ENCODE measurements around the gene RANGRF. TPM values are rescaled to one million over a fixed set of nuclear protein-coding genes. Genes with fewer than 3 reads are reported as not detected.

The RANGRF gene
- total RNA-seq, 1 donor from 2014 or later, result 22.0 TPM

DNA sequence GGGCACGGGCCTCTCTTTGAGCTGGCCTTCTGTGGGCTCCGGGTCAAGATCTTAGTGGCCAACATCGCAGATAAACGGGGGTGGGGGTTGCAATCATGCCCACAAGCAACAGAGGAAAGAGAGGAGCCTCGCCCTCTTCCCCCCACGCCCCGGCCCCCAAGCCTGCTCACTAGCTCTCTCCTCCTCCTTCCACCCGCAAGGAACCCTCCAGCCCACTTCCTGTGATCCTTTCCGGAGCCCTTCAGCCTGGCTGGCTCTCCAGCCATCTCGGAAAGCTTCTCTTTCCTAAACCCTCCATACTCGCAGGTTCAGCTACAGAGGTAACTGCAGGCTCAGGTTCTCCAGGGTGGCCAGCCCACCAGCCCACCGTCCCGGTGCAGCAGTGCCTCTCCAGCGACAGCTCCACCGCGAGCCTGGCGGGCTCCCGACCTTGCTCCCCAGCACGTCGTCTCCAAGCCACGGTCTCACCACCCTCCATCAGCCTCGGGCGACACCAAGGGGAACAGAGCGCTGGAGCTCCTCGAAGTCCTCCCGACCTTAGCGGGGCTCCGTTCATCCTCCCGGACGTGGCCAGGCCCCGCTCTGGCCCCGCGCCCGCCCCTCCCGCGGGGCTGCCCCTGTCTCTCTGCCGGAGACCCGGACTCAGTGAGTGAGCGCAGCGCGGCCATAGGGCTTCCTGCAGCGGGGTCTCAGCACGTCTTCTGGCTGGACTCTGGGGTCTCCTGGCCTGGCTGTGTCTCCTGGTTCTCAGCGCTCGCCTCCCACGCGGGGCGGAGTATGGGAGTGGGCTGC is 38.2 kb downstream of the RANGRF start:
- peak overlapping the region; percentile 88 for H3K4me3 Mint-ChIP-seq (ENCODE audit: unreplicated experiment)
- no peaks in the 10 kb centered on the region for H3K9me3 Mint-ChIP-seq (ENCODE audit: unreplicated experiment)
- DNase-seq (ENCODE audit: low spot score), result peak; percentile 50
- peaks cover 17% of the 10 kb centered on the region for H3K36me3 Mint-ChIP-seq (ENCODE audit: low read depth, unreplicated experiment)
- H3K27ac Mint-ChIP-seq (ENCODE audit: unreplicated experiment), result peak overlapping the region; percentile 86
- peaks cover 44% of the 10 kb centered on the region for H3K4me1 Mint-ChIP-seq (ENCODE audit: unreplicated experiment)
- TF ChIP-seq, protein P1, sequence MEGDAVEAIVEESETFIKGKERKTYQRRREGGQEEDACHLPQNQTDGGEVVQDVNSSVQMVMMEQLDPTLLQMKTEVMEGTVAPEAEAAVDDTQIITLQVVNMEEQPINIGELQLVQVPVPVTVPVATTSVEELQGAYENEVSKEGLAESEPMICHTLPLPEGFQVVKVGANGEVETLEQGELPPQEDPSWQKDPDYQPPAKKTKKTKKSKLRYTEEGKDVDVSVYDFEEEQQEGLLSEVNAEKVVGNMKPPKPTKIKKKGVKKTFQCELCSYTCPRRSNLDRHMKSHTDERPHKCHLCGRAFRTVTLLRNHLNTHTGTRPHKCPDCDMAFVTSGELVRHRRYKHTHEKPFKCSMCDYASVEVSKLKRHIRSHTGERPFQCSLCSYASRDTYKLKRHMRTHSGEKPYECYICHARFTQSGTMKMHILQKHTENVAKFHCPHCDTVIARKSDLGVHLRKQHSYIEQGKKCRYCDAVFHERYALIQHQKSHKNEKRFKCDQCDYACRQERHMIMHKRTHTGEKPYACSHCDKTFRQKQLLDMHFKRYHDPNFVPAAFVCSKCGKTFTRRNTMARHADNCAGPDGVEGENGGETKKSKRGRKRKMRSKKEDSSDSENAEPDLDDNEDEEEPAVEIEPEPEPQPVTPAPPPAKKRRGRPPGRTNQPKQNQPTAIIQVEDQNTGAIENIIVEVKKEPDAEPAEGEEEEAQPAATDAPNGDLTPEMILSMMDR (IDR thresholded peaks at IDR 0.05; ENCODE audit: unreplicated experiment), result no peak
- H3K27me3 Mint-ChIP-seq (ENCODE audit: unreplicated experiment), result peaks cover 14% of the 10 kb centered on the region

DNA sequence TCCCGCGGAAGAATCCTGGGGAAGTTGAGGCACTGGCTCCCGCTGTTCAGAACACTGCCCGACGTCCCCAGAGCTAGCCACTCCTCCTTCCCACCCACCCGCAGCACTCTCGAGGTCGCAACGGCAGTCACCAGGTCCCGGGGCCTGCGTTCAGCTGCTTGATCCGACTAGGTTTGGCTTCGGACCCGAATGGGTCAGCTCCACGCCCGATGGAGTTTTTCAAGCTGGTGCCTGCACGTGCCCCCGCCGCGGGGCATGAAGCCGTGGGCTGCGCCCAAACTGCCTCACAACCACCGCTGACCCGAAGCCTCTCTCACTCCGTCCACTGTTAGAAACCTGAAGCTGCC is 38.8 kb downstream of the RANGRF start:
- H3K4me3 Mint-ChIP-seq (ENCODE audit: unreplicated experiment), result peak overlapping the region; percentile 88

DNA sequence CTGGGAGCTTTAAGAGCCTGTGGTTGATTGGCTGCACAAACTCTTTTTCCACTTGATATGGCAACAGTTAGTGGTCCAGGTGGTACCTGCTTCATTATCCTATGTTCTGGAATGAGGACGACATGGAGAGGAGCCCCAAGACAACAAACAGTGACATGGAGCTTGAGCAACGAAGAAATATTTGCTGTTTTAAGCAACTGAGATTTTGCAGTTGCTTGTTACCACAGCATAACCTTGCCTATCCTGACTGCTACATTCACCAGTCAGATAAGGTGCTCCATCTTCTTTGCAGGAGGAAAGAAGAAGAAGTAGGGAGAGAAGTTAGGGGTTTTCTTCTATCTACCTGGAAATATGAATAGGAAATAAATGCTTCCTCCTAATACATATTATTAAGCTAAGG is 43.7 kb downstream of the RANGRF start:
- H3K27me3 Mint-ChIP-seq (ENCODE audit: unreplicated experiment), result peaks cover under 1% of the 10 kb centered on the region
- TF ChIP-seq, protein P1 (IDR thresholded peaks at IDR 0.05; ENCODE audit: unreplicated experiment), result no peak
- no peaks in the 10 kb centered on the region for H3K9me3 Mint-ChIP-seq (ENCODE audit: unreplicated experiment)
- no peak overlapping the region for H3K27ac Mint-ChIP-seq (ENCODE audit: unreplicated experiment)
- peaks cover 3% of the 10 kb centered on the region for H3K36me3 Mint-ChIP-seq (ENCODE audit: low read depth, unreplicated experiment)
- no peak overlapping the region for H3K4me3 Mint-ChIP-seq (ENCODE audit: unreplicated experiment)
- DNase-seq (ENCODE audit: low spot score), result no peak
- H3K4me1 Mint-ChIP-seq (ENCODE audit: unreplicated experiment), result peaks cover 14% of the 10 kb centered on the region

More for the DNA sequence above, 38.8 kb downstream of the RANGRF start:
- H3K27me3 Mint-ChIP-seq (ENCODE audit: unreplicated experiment), result peaks cover 14% of the 10 kb centered on the region
- TF ChIP-seq, protein P1 (IDR thresholded peaks at IDR 0.05; ENCODE audit: unreplicated experiment), result no peak
- peaks cover 11% of the 10 kb centered on the region for H3K36me3 Mint-ChIP-seq (ENCODE audit: low read depth, unreplicated experiment)
- no peaks in the 10 kb centered on the region for H3K9me3 Mint-ChIP-seq (ENCODE audit: unreplicated experiment)
- no peak for DNase-seq (ENCODE audit: low spot score)
- H3K27ac Mint-ChIP-seq (ENCODE audit: unreplicated experiment), result peak overlapping the region; percentile 52
- peaks cover 41% of the 10 kb centered on the region for H3K4me1 Mint-ChIP-seq (ENCODE audit: unreplicated experiment)

DNA sequence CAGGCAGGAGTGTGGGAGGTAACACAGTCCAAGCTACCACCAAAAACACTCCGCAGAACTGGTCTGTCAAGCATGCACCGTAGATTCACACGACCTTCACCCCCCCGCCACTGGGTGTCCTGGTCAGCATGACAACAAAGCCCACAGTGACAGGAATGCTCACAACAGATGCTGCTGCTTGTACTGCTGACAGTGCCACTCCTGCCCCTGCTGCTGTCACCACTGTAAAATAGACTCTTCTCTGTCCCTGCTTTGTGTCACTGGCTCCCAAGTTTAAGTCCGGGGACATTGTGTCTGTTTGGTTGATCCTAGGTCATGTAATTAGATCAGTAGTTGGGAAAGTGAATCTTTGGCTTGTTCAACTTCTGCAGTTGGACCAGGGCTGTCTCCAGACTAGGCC is 44.2 kb downstream of the RANGRF start:
- no peak overlapping the region for H3K27ac Mint-ChIP-seq (ENCODE audit: unreplicated experiment)
- H3K4me1 Mint-ChIP-seq (ENCODE audit: unreplicated experiment), result peaks cover 11% of the 10 kb centered on the region
- H3K4me3 Mint-ChIP-seq (ENCODE audit: unreplicated experiment), result no peak overlapping the region

DNA sequence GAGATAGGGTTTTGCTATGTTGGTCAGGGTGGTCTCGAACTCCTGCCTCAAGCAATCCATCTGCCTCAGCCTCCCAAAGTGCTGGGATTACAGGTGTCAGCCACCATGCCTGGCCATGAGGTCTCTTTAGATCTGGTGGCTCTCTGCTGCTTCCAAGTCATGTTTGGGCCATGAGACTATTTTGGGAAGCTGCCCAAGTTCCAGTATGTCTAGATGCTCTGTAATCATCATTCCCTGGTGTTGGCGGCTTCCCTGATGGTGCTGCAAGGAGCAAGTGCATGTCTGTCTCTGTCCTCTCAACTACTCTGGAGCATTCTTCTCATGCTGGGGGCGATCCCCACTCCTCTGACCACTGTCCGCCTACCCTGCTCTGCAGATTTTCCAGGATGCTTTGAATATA is 44.8 kb downstream of the RANGRF start:
- no peak overlapping the region for H3K4me3 Mint-ChIP-seq (ENCODE audit: unreplicated experiment)
- TF ChIP-seq, protein P1 (IDR thresholded peaks at IDR 0.05; ENCODE audit: unreplicated experiment), result no peak
- DNase-seq (ENCODE audit: low spot score), result no peak

More for the DNA sequence above, 44.2 kb downstream of the RANGRF start:
- peaks cover 3% of the 10 kb centered on the region for H3K36me3 Mint-ChIP-seq (ENCODE audit: low read depth, unreplicated experiment)
- no peak for DNase-seq (ENCODE audit: low spot score)
- TF ChIP-seq, protein P1 (IDR thresholded peaks at IDR 0.05; ENCODE audit: unreplicated experiment), result no peak
- no peaks in the 10 kb centered on the region for H3K27me3 Mint-ChIP-seq (ENCODE audit: unreplicated experiment)
- no peaks in the 10 kb centered on the region for H3K9me3 Mint-ChIP-seq (ENCODE audit: unreplicated experiment)

More for the DNA sequence above, 44.8 kb downstream of the RANGRF start:
- Mint-ChIP-seq H3K9me3 (ENCODE audit: unreplicated experiment) (no peaks in the 10 kb centered on the region), H3K27ac (ENCODE audit: unreplicated experiment) (no peak overlapping the region), H3K27me3 (ENCODE audit: unreplicated experiment) (no peaks in the 10 kb centered on the region), H3K36me3 (ENCODE audit: low read depth, unreplicated experiment) (no peaks in the 10 kb centered on the region), H3K4me1 (ENCODE audit: unreplicated experiment) (peaks cover 13% of the 10 kb centered on the region)
